Spleen (tissue), 11 donors: ENCODE measurements around the gene ACKR3. TPM values are rescaled to one million over a fixed set of nuclear protein-coding genes. Genes with fewer than 3 reads are reported as not detected.

Experiments used
- DNase-seq: peaks from one replicate; pipeline ENCODE4 v3.0.0-alpha.2; 2020
- H3K27ac ChIP-seq, 8 donors: fragments of 200-600 bp; sonication (generic) in 7 of 8; 1 replicate in 4 of 8; 2 replicates in 4 of 8; pipeline versions ENCODE4 v1.5.0 to v1.8.0; 2016 to 2021; ENCODE audit warnings: inconsistent platforms in 4 of 8, mild to moderate bottlenecking in 4 of 8, moderate library complexity in 1 of 8
- H3K27me3 ChIP-seq, 7 donors: fragments of 200-600 bp; sonication (generic) in 6 of 7; replicated peaks in 1 of 7; 1 replicate in 4 of 7; 2 replicates in 3 of 7; pipeline versions ENCODE4 v1.5.0 to v1.8.0; 2016 to 2021; ENCODE audit warnings: inconsistent platforms in 3 of 7, mild to moderate bottlenecking in 1 of 7
- H3K36me3 ChIP-seq, 6 donors: fragments of 200-600 bp; sonication (generic) in 5 of 6; 1 replicate in 4 of 6; 2 replicates in 2 of 6; pipeline versions ENCODE4 v1.5.0 to v1.8.0; 2016 to 2021; ENCODE audit warnings: inconsistent platforms in 2 of 6
- H3K4me1 ChIP-seq, 6 donors: fragments of 200-600 bp; sonication (generic) in 5 of 6; 1 replicate in 3 of 6; 2 replicates in 3 of 6; pipeline versions ENCODE4 v1.5.0 to v1.8.0; 2016 to 2021; ENCODE audit warnings: inconsistent platforms in 3 of 6
- H3K4me3 ChIP-seq, 8 donors: fragments of 200-600 bp; sonication (generic) in 7 of 8; 1 replicate in 4 of 8; 2 replicates in 4 of 8; pipeline versions ENCODE4 v1.5.0 to v1.8.0; 2016 to 2021; ENCODE audit warnings: inconsistent platforms in 4 of 8, mild to moderate bottlenecking in 4 of 8, moderate library complexity in 2 of 8
- H3K9me3 ChIP-seq, 8 donors: fragments of 200-600 bp; sonication (generic) in 7 of 8; 1 replicate in 4 of 8; 2 replicates in 4 of 8; pipeline versions ENCODE4 v1.5.0 to v1.8.0; 2016 to 2021; ENCODE audit warnings: inconsistent platforms in 4 of 8
- CTCF ChIP-seq, 11 experiments: fragments of 200-600 bp in 7 of 11; fragments of 450-650 bp in 4 of 11; sonication (generic) in 4 of 11; IDR thresholded peaks in 8 of 11; conservative IDR thresholded peaks in 3 of 11; 1 replicate in 7 of 11; 2 replicates in 4 of 11; pipeline versions ENCODE4 v1.4.0 to v1.8.0; 2016 to 2021; ENCODE audit warnings: antibody characterized with exemption in 11 of 11, inconsistent platforms in 4 of 11, mild to moderate bottlenecking in 1 of 11
- POLR2A ChIP-seq, 3 donors: fragments of 450-650 bp; IDR thresholded peaks; one replicate each; pipeline ENCODE4 v1.5.1; 2017; ENCODE audit warnings: antibody characterized with exemption in 3 of 3, mild to moderate bottlenecking in 1 of 3
- POLR2AphosphoS5 ChIP-seq, 3 donors: sonication (generic); formaldehyde crosslinking; IDR thresholded peaks; one replicate each; pipeline ENCODE4 v1.5.1; 2017; ENCODE audit warnings: antibody characterized with exemption in 3 of 3
- WGBS, 5 donors: extraction: QIAGEN DNeasy Blood & Tissue Kit in 3 of 5; methylation state at CpG; one replicate each; pipeline versions ENCODE4 v1.1.5 to v1.1.7; 2013 to 2018; 5-methylcytosine and 5-hydroxymethylcytosine counted together
- intact Hi-C: fragments of 100-400 bp; cut with DNase I; formaldehyde crosslinking; loops from one replicate; pipeline ENCODE4 v1.15.0; 2023; ENCODE audit warnings: low total_unique reads
- polyA plus RNA-seq, 3 donors: library from polyadenylated mRNA; stranded (reverse); fragments of 200-250 nt; gene quantifications; one replicate each; pipeline ENCODE4 v1.2.1, GENCODE V29; 2013
- total RNA-seq, 7 donors: library from RNA; depleted of rRNA in 3 of 7; stranded (reverse); fragments of >200 nt in 3 of 7; fragmentation: NEBNext Ultra II Directional in 4 of 7; extraction: Animal tissue kit (Norgen Biotek cat#: 25700) in 4 of 7; gene quantifications; one replicate each; pipeline versions ENCODE4 v1.1.0 to v1.2.1, GENCODE V29; 2016 to 2021
- donor health status: healthy with polysubstance abuse.
- donor health status: DM: no; HTN: no; CAD: no; lungs with moderate emphysema.
- donor health status: DM: no; HTN: no; CAD: no.
- donor health status: Bipolar disorder and iron deficiency.
- donor health status: healthy.
- donor health status: DM: no; HTN: no; CAD: no.
- donor health status: DM: yes; HTN: yes; CAD: no.

ACKR3 gene
- total and polyA plus RNA-seq, 10 donors: 11.5 to 164 (median 67.0) TPM

GRCh38 chr2:236551471-236552211, 18.0 kb upstream of the ACKR3 start:
- no peaks in the 10 kb centered on the region for H3K27me3 ChIP-seq
- H3K4me1 ChIP-seq: peaks cover 14 to 80% (median 49%) of the 10 kb centered on the region in 6 donors
- H3K4me3 ChIP-seq: no peak overlapping the region
- peaks cover 0 to 12% (median 9%) of the 10 kb centered on the region in 8 donors for H3K9me3 ChIP-seq
- DNase-seq: no peak
- TF ChIP-seq POLR2A (IDR thresholded peaks at IDR 0.05) (no peak), POLR2AphosphoS5 (IDR thresholded peaks at IDR 0.05) (no peak), CTCF (IDR thresholded peaks at IDR 0.05 in 8 of 11, conservative IDR thresholded peaks at IDR 0.05 in 3 of 11) (no peak)
- intact Hi-C loops: no loop called here
- H3K36me3 ChIP-seq: no peaks in the 10 kb centered on the region
- WGBS, 5 donors: 47 to 65% (median 58%) methylated on average over 8 of the region's 8 CpGs
- peak overlapping the region in 5 of 8 donors; percentile 1 to 90 (median 60) for H3K27ac ChIP-seq

GRCh38 chr2:236552212-236552542, 17.4 kb upstream of the ACKR3 start:
- no peak for DNase-seq
- Histone ChIP-seq H3K4me1 (peaks cover 8 to 74% (median 43%) of the 10 kb centered on the region in 6 donors), H3K27me3 (no peaks in the 10 kb centered on the region), H3K9me3 (peaks cover 0 to 12% (median 9%) of the 10 kb centered on the region in 8 donors), H3K27ac (peak overlapping the region in 3 of 8 donors; percentile 60 to 90 (median 86)), H3K4me3 (no peak overlapping the region), H3K36me3 (no peaks in the 10 kb centered on the region)
- intact Hi-C loops: no loop called here
- TF ChIP-seq POLR2AphosphoS5 (IDR thresholded peaks at IDR 0.05) (no peak), POLR2A (IDR thresholded peaks at IDR 0.05) (no peak), CTCF (IDR thresholded peaks at IDR 0.05 in 8 of 11, conservative IDR thresholded peaks at IDR 0.05 in 3 of 11) (no peak)
- 67 to 81% (median 71%) methylated on average over 6 of the region's 6 CpGs for WGBS, 5 donors

GRCh38 chr2:236552581-236553363, 16.9 kb upstream of the ACKR3 start:
- intact Hi-C loops: no loop called here
- TF ChIP-seq POLR2AphosphoS5 (IDR thresholded peaks at IDR 0.05) (no peak), CTCF (IDR thresholded peaks at IDR 0.05 in 8 of 11, conservative IDR thresholded peaks at IDR 0.05 in 3 of 11) (no peak), POLR2A (IDR thresholded peaks at IDR 0.05) (no peak)
- peak overlapping the region in 1 of 8 donors; percentile 86 for H3K27ac ChIP-seq
- DNase-seq: no peak
- H3K9me3 ChIP-seq: peaks cover 0 to 12% (median 9%) of the 10 kb centered on the region in 8 donors
- H3K36me3 ChIP-seq: no peaks in the 10 kb centered on the region
- 38 to 60% (median 51%) methylated on average over 11 of the region's 11 CpGs for WGBS, 5 donors
- peaks cover 2 to 68% (median 38%) of the 10 kb centered on the region in 6 donors for H3K4me1 ChIP-seq
- no peak overlapping the region for H3K4me3 ChIP-seq
- no peaks in the 10 kb centered on the region for H3K27me3 ChIP-seq

GRCh38 chr2:236553522-236553921, 16.1 kb upstream of the ACKR3 start:
- Histone ChIP-seq H3K4me3 (no peak overlapping the region), H3K4me1 (peaks cover 0 to 62% (median 35%) of the 10 kb centered on the region in 6 donors), H3K9me3 (peaks cover 0 to 12% (median 9%) of the 10 kb centered on the region in 8 donors), H3K27me3 (no peaks in the 10 kb centered on the region), H3K27ac (no peak overlapping the region), H3K36me3 (no peaks in the 10 kb centered on the region)
- intact Hi-C loops: no loop called here
- DNase-seq: no peak
- no peak for TF ChIP-seq POLR2AphosphoS5 (IDR thresholded peaks at IDR 0.05)
- TF ChIP-seq CTCF (IDR thresholded peaks at IDR 0.05 in 8 of 11, conservative IDR thresholded peaks at IDR 0.05 in 3 of 11): no peak
- TF ChIP-seq POLR2A (IDR thresholded peaks at IDR 0.05): no peak
- WGBS, 5 donors: 73 to 86% (median 82%) methylated on average over 8 of the region's 8 CpGs
